ENCODE data around the gene CHD9.

GRCh38 chr16:53029971-53030370, 24.8 kb upstream of the CHD9 start:
- no peak for TF ChIP-seq CTCF (conservative IDR thresholded peaks at IDR 0.05; ENCODE audit: low read length)
- no peak for TF ChIP-seq EZH2phosphoT487 (IDR thresholded peaks at IDR 0.05; ENCODE audit: borderline replicate concordance)
